Subcutaneous adipose tissue (tissue), 4 donors: ENCODE data around the gene ASB4. TPM values are rescaled to one million over a fixed set of nuclear protein-coding genes. Genes with fewer than 3 reads are reported as not detected.

Experiments
- CTCF ChIP-seq: fragments of 450-650 bp; IDR thresholded peaks from one replicate; pipeline ENCODE4 v1.5.1; 2016; ENCODE audit warnings: low read depth, mild to moderate bottlenecking, control low read depth, antibody characterized with exemption, moderate library complexity
- total RNA-seq, 4 donors: library from RNA; depleted of rRNA; stranded (reverse); fragments of >200 nt; gene quantifications; one replicate each; pipeline ENCODE4 v1.1.0, GENCODE V29; 2016

The ASB4 gene
- total RNA-seq, 4 donors from 2014 or later = 0.19 to 0.44 (median 0.34) TPM; not detected in 1

- no peak for TF ChIP-seq CTCF
Observed at GRCh38 chr7:95454438-95455045, 31.2 kb upstream of the ASB4 start.

- no peak for TF ChIP-seq CTCF
Observed at GRCh38 chr7:95457947-95458346, 27.8 kb upstream of the ASB4 start.

GRCh38 chr7:95467912-95468607 lies 17.7 kb upstream of the ASB4 start:
- TF ChIP-seq CTCF = no peak

GRCh38 chr7:95469187-95469586 lies 16.6 kb upstream of the ASB4 start:
- no peak for TF ChIP-seq CTCF

- no peak for TF ChIP-seq CTCF
Observed at GRCh38 chr7:95469848-95470247, 15.9 kb upstream of the ASB4 start.

GRCh38 chr7:95470452-95470851 lies 15.3 kb upstream of the ASB4 start:
- TF ChIP-seq CTCF = no peak

- no peak for TF ChIP-seq CTCF
Observed at GRCh38 chr7:95471071-95471470, 14.7 kb upstream of the ASB4 start.
